Small intestine (tissue), 7 donors: Measurements from ENCODE around the gene PDE7B. TPM values are rescaled to one million over a fixed set of nuclear protein-coding genes. Genes with fewer than 3 reads are reported as not detected.

Experiments used
- DNase-seq, 2 donors: peaks; one replicate each; pipeline versions ENCODE4 v3.0.0 to v3.0.0-alpha.2; 2013
- FAIRE-seq: peaks from 2 replicates; lab custom pipeline; 2012; peaks lifted over from hg19 to GRCh38; lab: Jason Lieb, UNC
- H3K27ac ChIP-seq, 3 donors: one replicate each; pipeline ENCODE4 v1.5.1; 2013; ENCODE audit warnings: low read length in 2 of 3, mild to moderate bottlenecking in 2 of 3, control low read depth in 1 of 3, inconsistent platforms in 1 of 3, low read depth in 1 of 3, moderate library complexity in 1 of 3
- H3K27me3 ChIP-seq, 3 donors: one replicate each; pipeline ENCODE4 v1.6.1; 2013; ENCODE audit warnings: low read length in 3 of 3, inconsistent platforms in 1 of 3; ENCODE audit not compliant: control insufficient read depth in 3 of 3, insufficient read depth in 3 of 3
- H3K36me3 ChIP-seq, 3 donors: one replicate each; pipeline ENCODE4 v1.6.1; 2013; ENCODE audit warnings: low read length in 3 of 3, inconsistent platforms in 1 of 3, low read depth in 1 of 3, mild to moderate bottlenecking in 1 of 3, moderate library complexity in 1 of 3; ENCODE audit not compliant: control insufficient read depth in 3 of 3, insufficient read depth in 2 of 3
- H3K4me1 ChIP-seq, 3 donors: one replicate each; pipeline ENCODE4 v1.6.1; 2013; ENCODE audit warnings: low read length in 2 of 3, inconsistent platforms in 1 of 3, low read depth in 1 of 3, mild to moderate bottlenecking in 1 of 3, moderate library complexity in 1 of 3; ENCODE audit not compliant: control insufficient read depth in 3 of 3, insufficient read depth in 2 of 3
- H3K4me3 ChIP-seq, 3 donors: one replicate each; pipeline ENCODE4 v1.5.1; 2013; ENCODE audit warnings: low read length in 3 of 3, control low read depth in 1 of 3, inconsistent platforms in 1 of 3, low read depth in 1 of 3, mild to moderate bottlenecking in 1 of 3, moderate library complexity in 1 of 3
- H3K9me3 ChIP-seq, 2 donors: one replicate each; pipeline ENCODE4 v1.6.1; 2013; ENCODE audit warnings: low read depth in 1 of 2, low read length in 1 of 2; ENCODE audit not compliant: control insufficient read depth in 2 of 2, insufficient read depth in 1 of 2
- WGBS, 3 donors: extraction: QIAGEN DNeasy Blood & Tissue Kit; methylation state at CpG; one replicate each; pipeline ENCODE4 v1.1.7; 2013; 5-methylcytosine and 5-hydroxymethylcytosine counted together
- polyA plus RNA-seq, 4 donors: library from polyadenylated mRNA; stranded (reverse) in 3 of 4; unstranded in 1 of 4; fragments of 200-250 nt in 3 of 4; fragments of 120-200 nt in 1 of 4; gene quantifications; one replicate each; pipeline versions ENCODE4 v1.2.1 to v1.2.3, GENCODE V29; 2013
- donor health status: healthy with polysubstance abuse.
- donor health status: control.
- donor health status: control.
- donor health status: Bipolar disorder and iron deficiency.
- donor health status: healthy.

The PDE7B gene
- polyA plus RNA-seq, 4 donors = 0.22 to 1.4 (median 0.82) TPM

GRCh38 chr6:136232701-136233100, 381.2 kb downstream of the PDE7B start:
- H3K36me3 ChIP-seq = peaks cover 0 to 3% (median 0%) of the 10 kb centered on the region in 3 donors
- H3K27ac ChIP-seq = no peak overlapping the region
- WGBS, 3 donors = 96 to 100% (median 97%) methylated on average over 1 of the region's 1 CpG
- H3K4me1 ChIP-seq = peaks cover 0 to 11% (median 0%) of the 10 kb centered on the region in 3 donors
- H3K27me3 ChIP-seq = no peaks in the 10 kb centered on the region
- no peaks in the 10 kb centered on the region for H3K9me3 ChIP-seq
- no peak overlapping the region for H3K4me3 ChIP-seq
- DNase-seq (no peak), FAIRE-seq (no peak)

GRCh38 chr6:136235233-136235564, 383.7 kb downstream of the PDE7B start:
- DNase-seq (no peak), FAIRE-seq (no peak)
- 75 to 88% (median 85%) methylated on average over 4 of the region's 4 CpGs for WGBS, 3 donors
- H3K27me3 ChIP-seq = no peaks in the 10 kb centered on the region
- peaks cover 0 to 5% (median 0%) of the 10 kb centered on the region in 3 donors for H3K36me3 ChIP-seq
- H3K4me3 ChIP-seq = no peak overlapping the region
- peaks cover 0 to 5% (median 0%) of the 10 kb centered on the region in 3 donors for H3K4me1 ChIP-seq
- H3K27ac ChIP-seq = no peak overlapping the region
- no peaks in the 10 kb centered on the region for H3K9me3 ChIP-seq

- Histone ChIP-seq H3K36me3 (peaks cover 0 to 6% (median 0%) of the 10 kb centered on the region in 3 donors), H3K4me1 (no peaks in the 10 kb centered on the region), H3K9me3 (no peaks in the 10 kb centered on the region), H3K27ac (no peak overlapping the region), H3K4me3 (no peak overlapping the region), H3K27me3 (no peaks in the 10 kb centered on the region)
- WGBS, 3 donors = 48 to 63% (median 52%) methylated on average over 9 of the region's 9 CpGs
- FAIRE-seq (no peak), DNase-seq (peak in 1 of 2 donors; percentile 17)
Observed at GRCh38 chr6:136236466-136237293, 385.2 kb downstream of the PDE7B start.

GRCh38 chr6:136244061-136244616, 392.6 kb downstream of the PDE7B start:
- 93 to 94% (median 94%) methylated on average over 5 of the region's 5 CpGs for WGBS, 3 donors
- DNase-seq (no peak), FAIRE-seq (no peak)
- Histone ChIP-seq H3K27ac (no peak overlapping the region), H3K36me3 (peaks cover 0 to 6% (median 0%) of the 10 kb centered on the region in 3 donors), H3K4me1 (no peaks in the 10 kb centered on the region), H3K4me3 (no peak overlapping the region), H3K9me3 (no peaks in the 10 kb centered on the region), H3K27me3 (no peaks in the 10 kb centered on the region)
